ENCODE data around the gene MAB21L2.
"Not testable (repeated sequence)": the region's sequence is repeated elsewhere in the genome, so short reads cannot be mapped to it uniquely, and the experiment has no call there.

MAB21L2 gene

DNA sequence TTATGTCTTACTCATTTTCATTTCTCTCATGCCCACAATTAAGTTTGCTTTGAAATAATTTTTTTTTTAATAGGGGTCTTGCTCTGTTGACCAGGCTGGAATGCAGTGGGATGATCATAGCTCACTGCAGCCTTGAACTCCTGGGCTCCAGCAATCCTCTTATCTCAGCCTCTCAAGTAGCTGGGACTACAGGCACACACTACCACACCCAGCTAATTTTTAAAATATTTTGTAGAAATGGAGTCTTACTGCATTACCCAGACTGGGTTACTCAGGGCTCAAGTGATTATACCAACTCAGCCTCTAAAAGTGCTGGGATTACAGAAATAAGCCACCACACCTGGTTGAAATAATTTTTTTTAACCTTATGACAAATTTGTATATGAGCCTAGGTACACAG, 19.2 kb upstream of the MAB21L2 start:
- TF ChIP-seq, protein P1, sequence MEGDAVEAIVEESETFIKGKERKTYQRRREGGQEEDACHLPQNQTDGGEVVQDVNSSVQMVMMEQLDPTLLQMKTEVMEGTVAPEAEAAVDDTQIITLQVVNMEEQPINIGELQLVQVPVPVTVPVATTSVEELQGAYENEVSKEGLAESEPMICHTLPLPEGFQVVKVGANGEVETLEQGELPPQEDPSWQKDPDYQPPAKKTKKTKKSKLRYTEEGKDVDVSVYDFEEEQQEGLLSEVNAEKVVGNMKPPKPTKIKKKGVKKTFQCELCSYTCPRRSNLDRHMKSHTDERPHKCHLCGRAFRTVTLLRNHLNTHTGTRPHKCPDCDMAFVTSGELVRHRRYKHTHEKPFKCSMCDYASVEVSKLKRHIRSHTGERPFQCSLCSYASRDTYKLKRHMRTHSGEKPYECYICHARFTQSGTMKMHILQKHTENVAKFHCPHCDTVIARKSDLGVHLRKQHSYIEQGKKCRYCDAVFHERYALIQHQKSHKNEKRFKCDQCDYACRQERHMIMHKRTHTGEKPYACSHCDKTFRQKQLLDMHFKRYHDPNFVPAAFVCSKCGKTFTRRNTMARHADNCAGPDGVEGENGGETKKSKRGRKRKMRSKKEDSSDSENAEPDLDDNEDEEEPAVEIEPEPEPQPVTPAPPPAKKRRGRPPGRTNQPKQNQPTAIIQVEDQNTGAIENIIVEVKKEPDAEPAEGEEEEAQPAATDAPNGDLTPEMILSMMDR (IDR thresholded peaks at IDR 0.05; ENCODE audit: extremely low read depth, insufficient read depth, missing control alignments): no peak
- DNase-seq (ENCODE audit: low spot score): no peak
- in situ Hi-C loops (cut with MboI; ENCODE audit: low pct_unique_long_range_greater_than_20kb, low sequenced_read_pairs, unreplicated experiment): no loop called here

DNA sequence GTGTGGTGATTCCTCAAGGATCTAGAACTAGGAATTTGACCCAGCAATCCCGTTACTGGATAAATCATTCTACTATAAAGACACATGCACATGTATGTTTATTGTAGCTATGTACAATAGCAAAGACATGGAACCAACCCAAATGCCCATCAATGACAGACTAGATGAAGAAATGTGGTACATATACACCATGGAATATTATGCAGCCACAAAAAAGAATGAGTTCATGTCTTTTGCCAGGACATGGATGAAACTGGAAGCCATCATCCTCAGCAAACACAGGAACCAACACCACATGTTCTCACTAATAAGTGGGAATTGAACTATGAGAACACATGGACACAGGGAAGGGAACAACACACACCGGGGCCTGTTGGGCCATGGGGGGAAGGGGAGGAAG, 17.0 kb upstream of the MAB21L2 start:
- in situ Hi-C loops (cut with MboI; ENCODE audit: low pct_unique_long_range_greater_than_20kb, low sequenced_read_pairs, unreplicated experiment); DNase-seq (ENCODE audit: low spot score): not testable (repeated sequence)

DNA sequence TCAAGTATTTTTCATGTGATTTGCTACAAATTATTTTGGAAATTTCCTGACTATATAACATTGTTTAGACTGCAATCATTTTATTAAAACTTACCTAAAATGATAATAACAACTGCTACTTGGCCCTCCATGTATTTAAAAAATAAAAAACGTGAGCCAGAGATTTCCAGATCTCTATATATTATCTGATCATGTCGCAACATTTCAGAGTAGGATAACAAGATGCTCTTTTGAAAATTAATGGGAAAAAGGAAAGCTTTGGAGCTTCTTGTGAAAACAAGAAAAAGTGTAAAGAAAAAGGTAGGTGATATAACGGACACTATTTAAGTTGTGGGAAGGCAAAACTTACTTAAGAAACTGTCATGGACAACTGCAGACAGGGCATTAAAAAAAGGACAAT, 14.9 kb upstream of the MAB21L2 start:
- TF ChIP-seq, protein P1 (IDR thresholded peaks at IDR 0.05; ENCODE audit: extremely low read depth, insufficient read depth, missing control alignments): no peak
- no peak for DNase-seq (ENCODE audit: low spot score)
- in situ Hi-C loops (cut with MboI; ENCODE audit: low pct_unique_long_range_greater_than_20kb, low sequenced_read_pairs, unreplicated experiment): no loop called here

DNA sequence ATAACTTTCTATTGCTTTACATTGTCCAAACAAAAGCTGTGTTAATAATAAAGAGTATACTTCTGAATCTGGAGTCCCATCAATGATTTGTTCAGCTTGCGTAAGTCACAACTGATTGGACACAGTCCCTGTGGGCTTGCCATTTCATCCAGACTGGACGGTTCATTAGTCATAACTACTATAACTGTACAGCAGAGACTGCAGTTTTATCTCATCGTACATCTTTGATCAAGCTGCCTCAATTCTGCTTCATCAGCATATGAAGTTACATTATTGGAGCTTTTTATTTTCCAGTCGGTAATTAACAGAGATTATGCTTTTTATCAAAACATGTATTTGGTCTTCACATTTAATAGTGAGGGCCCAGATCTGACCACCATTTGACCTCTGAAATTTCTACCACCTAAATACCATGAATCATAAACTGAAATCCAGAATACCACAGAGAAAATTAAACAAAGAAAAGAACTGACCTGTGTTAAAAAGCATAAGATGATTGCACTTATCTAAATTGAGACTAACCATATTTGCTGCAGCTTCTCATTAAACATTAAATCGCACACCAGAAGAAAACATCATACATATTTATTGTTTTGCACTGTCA, 12.5 kb upstream of the MAB21L2 start:
- TF ChIP-seq, protein P1 (IDR thresholded peaks at IDR 0.05; ENCODE audit: extremely low read depth, insufficient read depth, missing control alignments): no peak
- no peak for DNase-seq (ENCODE audit: low spot score)
- in situ Hi-C loops (cut with MboI; ENCODE audit: low pct_unique_long_range_greater_than_20kb, low sequenced_read_pairs, unreplicated experiment): no loop called here

DNA sequence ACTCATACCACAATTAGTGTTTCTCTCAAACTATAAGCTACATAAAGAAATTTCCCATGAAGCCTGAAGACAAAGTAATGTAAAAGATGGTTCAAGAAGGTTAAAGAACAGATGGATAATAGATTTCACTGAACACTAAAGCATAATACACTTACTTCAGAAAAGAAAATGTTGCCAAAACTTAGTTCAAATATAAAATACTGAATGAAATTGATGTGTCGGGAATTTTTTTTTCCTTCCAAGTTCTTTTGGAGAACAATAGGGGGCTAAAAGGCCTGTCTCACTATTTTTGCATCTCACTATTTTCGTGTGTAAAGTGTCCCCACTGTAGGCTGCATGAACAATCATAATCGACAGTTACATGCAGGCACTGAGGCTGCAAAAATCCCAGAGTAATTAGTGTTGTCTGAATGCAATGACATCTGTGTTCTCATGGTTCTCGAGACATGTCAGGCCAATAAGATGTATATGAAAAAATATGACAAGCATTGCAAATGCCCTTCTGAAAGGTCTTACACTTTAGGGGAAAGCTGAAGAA, 11.9 kb upstream of the MAB21L2 start:
- in situ Hi-C loops (cut with MboI; ENCODE audit: low pct_unique_long_range_greater_than_20kb, low sequenced_read_pairs, unreplicated experiment): no loop called here
- DNase-seq (ENCODE audit: low spot score): no peak

DNA sequence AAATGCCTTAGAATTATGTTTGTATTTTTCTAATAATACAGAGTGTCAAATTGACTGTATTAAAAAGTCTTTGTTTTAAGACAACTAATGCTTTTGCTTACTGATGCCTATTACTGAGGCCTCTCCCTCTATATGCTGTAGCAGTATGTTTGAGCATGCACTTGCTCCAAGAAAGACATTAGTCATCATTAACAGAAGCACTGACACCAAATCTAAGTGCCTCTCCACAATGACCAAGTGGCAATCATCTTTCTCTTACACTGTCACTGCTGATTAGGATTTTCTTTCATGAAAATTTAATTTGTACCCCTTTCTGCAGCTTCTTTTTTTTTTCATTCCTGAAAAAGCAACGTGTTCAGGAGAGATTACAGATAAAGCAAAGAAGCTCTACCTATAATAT, 11.1 kb upstream of the MAB21L2 start:
- no peak for DNase-seq (ENCODE audit: low spot score)
- TF ChIP-seq, protein P1 (IDR thresholded peaks at IDR 0.05; ENCODE audit: extremely low read depth, insufficient read depth, missing control alignments): no peak
- in situ Hi-C loops (cut with MboI; ENCODE audit: low pct_unique_long_range_greater_than_20kb, low sequenced_read_pairs, unreplicated experiment): no loop called here

More for the DNA sequence above, 11.9 kb upstream of the MAB21L2 start:
- TF ChIP-seq, protein P1 (IDR thresholded peaks at IDR 0.05; ENCODE audit: extremely low read depth, insufficient read depth, missing control alignments): no peak

DNA sequence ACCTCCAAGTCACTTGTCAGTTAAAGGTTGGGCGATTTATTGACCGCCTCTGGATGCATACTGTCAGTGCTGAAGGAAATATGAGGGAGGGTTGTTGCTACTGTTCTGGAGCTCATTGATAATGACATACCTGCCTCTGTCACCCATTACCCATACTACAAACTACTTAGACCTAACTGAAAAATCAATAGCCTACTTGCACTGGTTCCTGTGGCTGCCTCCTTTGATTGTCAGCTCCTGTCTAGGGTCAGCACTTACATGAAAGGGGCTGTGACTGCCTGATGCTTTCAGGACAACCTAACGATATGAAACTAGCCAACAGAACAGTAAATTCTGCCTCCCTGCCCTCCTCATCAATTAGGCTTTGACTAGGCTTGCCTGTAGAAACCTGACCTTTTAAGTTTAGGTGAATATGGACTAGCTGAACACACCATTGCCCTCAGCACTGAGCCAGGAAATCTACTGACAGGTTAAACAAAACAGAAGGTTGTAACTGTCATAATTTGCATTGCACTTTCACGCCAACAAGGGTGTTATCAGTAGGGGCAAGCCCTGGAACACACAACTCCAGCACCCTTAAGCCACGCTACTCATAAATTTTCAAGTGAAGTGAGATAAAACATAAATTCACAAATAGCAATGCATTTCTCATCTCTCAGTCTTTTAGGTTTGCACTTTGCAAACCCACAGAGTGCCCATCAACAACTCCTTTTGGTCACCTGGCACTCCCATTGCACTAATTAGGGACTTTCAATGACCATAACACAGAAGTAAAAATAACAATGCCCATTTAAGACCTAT, 9.0 kb upstream of the MAB21L2 start:
- TF ChIP-seq, protein P1 (IDR thresholded peaks at IDR 0.05; ENCODE audit: extremely low read depth, insufficient read depth, missing control alignments): no peak

More for the DNA sequence above, 9.0 kb upstream of the MAB21L2 start:
- in situ Hi-C loops (cut with MboI; ENCODE audit: low pct_unique_long_range_greater_than_20kb, low sequenced_read_pairs, unreplicated experiment): no loop called here
- DNase-seq (ENCODE audit: low spot score): no peak

Measured in GM13977 (cell line).